ENCODE data around the gene CCDC9. TPM values are rescaled to one million over a fixed set of nuclear protein-coding genes. Genes with fewer than 3 reads are reported as not detected.

Gene CCDC9
- total and polyA plus RNA-seq, 2 of the 8 experiments (the other 6 are each of a cell fraction or from before 2014, with no cell fraction given): 3.7 to 29.8 TPM

GRCh38 chr19:47247308-47247990 is 8.9 kb upstream of the CCDC9 start:
- DNase-seq (ENCODE audit: low read depth in 1 of 2, low spot score in 2 of 2) (peak in 1 of 2 experiments; percentile 92), FAIRE-seq (no peak)
- Histone ChIP-seq H3K56ac (replicated peaks; ENCODE audit: insufficient read length, low read depth, low read length) (no peak overlapping the region), H4K8ac (ENCODE audit: extremely low read depth, insufficient read depth, low read length) (no peak overlapping the region), H2BK120ac (replicated peaks; ENCODE audit: low read depth, low read length) (no peak overlapping the region), H3K27ac (ENCODE audit: low read depth, low read length) (no peak overlapping the region), H3K14ac (ENCODE audit: insufficient read length) (no peak overlapping the region), H4K91ac (replicated peaks; ENCODE audit: insufficient read length, low read length) (no peak overlapping the region), H3K9ac (replicated peaks in 1 of 4; ENCODE audit: extremely low read depth in 1 of 4, low read depth in 3 of 4, low read length in 3 of 4) (no peak overlapping the region), H3K27me3 (replicated peaks in 1 of 4; ENCODE audit: control insufficient read depth in 3 of 4, extremely low read depth in 1 of 4, insufficient read depth in 3 of 4, low read length in 3 of 4) (0 out of 7 replicates have a peak, but pooled peaks cover 0 to under 1% (median 0%) of the 10 kb centered on the region in 4 experiments), H3K79me2 (ENCODE audit: control insufficient read depth in 1 of 2, insufficient read depth in 2 of 2, low read length in 2 of 2) (no peaks in the 10 kb centered on the region), H2BK15ac (ENCODE audit: low read length) (no peak overlapping the region), H3K18ac (ENCODE audit: extremely low read depth, low read length) (no peak overlapping the region; the same call in 1 of the 2 replicates), H4K20me1 (replicated peaks in 1 of 2; ENCODE audit: control insufficient read depth in 1 of 2, insufficient read depth in 2 of 2, low read length in 2 of 2) (peaks cover 0 to 3% of the 10 kb centered on the region in 2 experiments), H2AK5ac (ENCODE audit: low read depth, low read length) (no peak overlapping the region), H3K36me3 (ENCODE audit: control insufficient read depth in 2 of 4, insufficient read depth in 4 of 4, low read length in 3 of 4) (no peaks in the 10 kb centered on the region), H3K23me2 (ENCODE audit: low read depth, low read length) (peaks cover 10% of the 10 kb centered on the region; the same call in 1 of the 2 replicates), H3K79me1 (ENCODE audit: low read depth, low read length) (no peaks in the 10 kb centered on the region), H3K4ac (replicated peaks; ENCODE audit: insufficient read length, low read depth, low read length) (no peak overlapping the region), H3K4me3 (ENCODE audit: extremely low read depth in 1 of 4, insufficient read depth in 2 of 4, low read depth in 3 of 4, low read length in 4 of 4) (no peak overlapping the region), H2BK20ac (ENCODE audit: low read length) (no peak overlapping the region), H2BK12ac (ENCODE audit: low read depth, low read length) (peak overlapping the region; percentile 39; the same call in 1 of the 2 replicates), H2AFZ (ENCODE audit: low read length) (no peak overlapping the region), H2BK5ac (ENCODE audit: low read depth, low read length) (no peak overlapping the region), H3K23ac (ENCODE audit: insufficient read length) (no peak overlapping the region), H4K5ac (ENCODE audit: insufficient read length, low read depth, low read length) (no peak overlapping the region), H3K9me3 (ENCODE audit: insufficient read depth in 2 of 2, low read depth in 1 of 2, low read length in 1 of 2) (no peaks in the 10 kb centered on the region; a peak in 1 of 4 replicates), H3K4me2 (ENCODE audit: insufficient read depth in 1 of 2, low read depth in 2 of 2, low read length in 2 of 2) (no peak overlapping the region), H3K4me1 (replicated peaks in 1 of 4; ENCODE audit: control insufficient read depth in 3 of 4, insufficient read depth in 4 of 4, low read length in 3 of 4) (peaks cover 0 to 7% (median 4%) of the 10 kb centered on the region in 4 experiments; a peak in 3 of 7 replicates)
- 53% methylated on average over 25 of the region's 25 CpGs; no CpG with 5 or more reads in 1 of the 2 experiments for WGBS, 2 experiments (ENCODE audit: extremely low coverage in 1 of 2, insufficient coverage in 1 of 2, insufficient read length in 1 of 2, insufficient replicate concordance in 2 of 2, low coverage in 1 of 2, low lambda C conversion rate in 2 of 2, missing lambda C conversion rate in 1 of 2)
- ChIA-PET CTCF (ENCODE audit: partially characterized antibody) (interaction anchor here (0.7 to 12.1 kb wide), 27 partner anchors 8 to 354 kb away, joined by 3 to 303 read pairs (median 4); partner anchors contain the start of gene CCDC9), POLR2A (ENCODE audit: partially characterized antibody) (interaction anchor here (0.7 to 6.1 kb wide), 4 partner anchors 9 to 168 kb away, joined by 3 to 148 read pairs (median 26); partner anchors contain the start of gene CCDC9)
- peak; percentile 53 to 58 for TF ChIP-seq RAD21 (IDR thresholded peaks at IDR 0.05 in 1 of 2, conservative IDR thresholded peaks at IDR 0.05 in 1 of 2; ENCODE audit: low read depth in 2 of 2, low read length in 2 of 2)
- TF ChIP-seq CTCF (IDR thresholded peaks at IDR 0.05; ENCODE audit: control extremely low read depth in 1 of 3, insufficient read depth in 1 of 3, low read depth in 1 of 3, low read length in 3 of 3): peak; percentile 76 to 92 (median 88)
- no peak for TF ChIP-seq BRCA1 (IDR thresholded peaks at IDR 0.05; ENCODE audit: low read depth, low read length)
- no peak for TF ChIP-seq ASH2L (IDR thresholded peaks at IDR 0.05; ENCODE audit: low read length)
- peak; percentile 25 for TF ChIP-seq CREB1 (IDR thresholded peaks at IDR 0.05)
- TF ChIP-seq TAF1 (IDR thresholded peaks at IDR 0.05; ENCODE audit: low read depth, low read length): no peak
- no peak for TF ChIP-seq SUZ12 (IDR thresholded peaks at IDR 0.05; ENCODE audit: low read length)
- TF ChIP-seq HDAC2 (IDR thresholded peaks at IDR 0.05; ENCODE audit: borderline replicate concordance in 1 of 2, low read depth in 2 of 2, low read length in 2 of 2): peak in 1 of 2 experiments; percentile 96; a peak in 1 of 4 replicates
- TF ChIP-seq KDM1A (IDR thresholded peaks at IDR 0.05; ENCODE audit: borderline replicate concordance, low read length): peak; percentile 99; the same call in 1 of the 2 replicates

All from H1 (cell line).